Stimulated activated CD8-positive, alpha-beta memory T cell treated with anti-CD3 and anti-CD28 coated beads, Interleukin-12 subunit alpha, Interleukin-12 subunit beta, amount 100 ng/mL, for 24 hours (primary cell): ENCODE data around the gene ATXN7L1.

ENCODE experiments used
- DNase-seq: peaks from one replicate; pipeline ENCODE4 v3.0.0-alpha.2; 2020; ENCODE audit errors: extremely low read depth

The ATXN7L1 gene

DNA sequence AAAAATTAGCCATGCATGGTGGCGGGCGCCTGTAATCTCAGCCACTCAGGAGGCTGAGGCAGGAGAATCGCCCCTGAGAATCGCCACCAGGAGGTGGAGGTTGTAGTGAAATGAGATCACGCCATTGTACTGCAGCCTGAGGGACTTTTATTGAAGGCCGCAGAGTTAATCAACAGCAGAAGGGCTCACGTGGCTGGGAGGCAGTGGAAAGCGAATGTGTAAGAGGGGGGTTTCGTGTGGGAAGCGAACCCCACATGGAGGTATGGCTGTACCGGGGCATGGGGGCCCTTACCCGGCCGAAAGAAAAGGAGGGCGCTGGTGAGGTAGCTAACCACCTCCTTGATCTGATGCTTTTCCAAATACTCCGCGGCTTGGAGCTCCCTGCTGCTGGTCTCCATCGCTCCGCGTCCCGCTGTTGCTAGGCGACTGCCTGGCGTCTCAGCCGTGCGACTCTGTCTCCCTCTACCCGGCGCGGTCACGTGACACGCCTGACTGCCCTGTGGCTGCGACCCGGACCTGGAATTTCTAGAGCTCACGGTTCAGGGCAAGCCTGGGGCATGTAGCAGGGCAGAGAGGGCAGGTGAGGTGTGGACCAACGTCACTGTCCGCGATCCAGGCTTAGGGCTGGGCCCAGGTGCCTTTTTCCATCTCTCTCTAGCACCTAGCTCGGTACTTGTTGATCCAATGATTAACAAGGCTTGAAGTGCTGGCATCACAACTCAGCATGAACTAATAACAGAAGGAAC, 295.2 kb downstream of the ATXN7L1 start, which contains the start of gene EFCAB10:
TSS of gene EFCAB10 (minus strand) at position 428 of the 746 bp plus-strand sequence. CDS start at position 398, 30 bp downstream.
- DNase-seq = peak; percentile 22

- DNase-seq = no peak
Measured at GRCh38 chr7:105580022-105580740, 296.2 kb downstream of the ATXN7L1 start.

- no peak for DNase-seq
Measured at GRCh38 chr7:105578496-105578895, 297.9 kb downstream of the ATXN7L1 start.

DNA sequence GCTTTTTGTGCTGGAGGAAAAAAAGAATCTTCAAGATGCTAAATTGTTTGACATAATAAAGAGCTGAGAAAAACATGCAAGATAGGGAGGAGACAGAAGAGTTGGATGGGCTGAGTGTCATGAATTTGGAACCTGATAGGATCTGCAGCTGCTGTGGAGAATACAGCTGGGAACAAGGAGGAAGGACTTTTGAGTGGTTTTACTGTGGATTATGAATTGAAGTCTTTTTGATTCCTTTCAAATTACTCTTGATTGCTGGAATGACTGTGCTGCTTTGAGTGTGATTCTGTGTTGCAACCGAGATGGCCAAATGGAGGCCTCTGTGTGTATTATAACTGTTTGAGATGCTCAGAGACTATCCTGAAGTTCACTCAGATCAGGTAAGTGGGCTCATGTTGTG, 299.1 kb downstream of the ATXN7L1 start:
- DNase-seq = no peak

DNA sequence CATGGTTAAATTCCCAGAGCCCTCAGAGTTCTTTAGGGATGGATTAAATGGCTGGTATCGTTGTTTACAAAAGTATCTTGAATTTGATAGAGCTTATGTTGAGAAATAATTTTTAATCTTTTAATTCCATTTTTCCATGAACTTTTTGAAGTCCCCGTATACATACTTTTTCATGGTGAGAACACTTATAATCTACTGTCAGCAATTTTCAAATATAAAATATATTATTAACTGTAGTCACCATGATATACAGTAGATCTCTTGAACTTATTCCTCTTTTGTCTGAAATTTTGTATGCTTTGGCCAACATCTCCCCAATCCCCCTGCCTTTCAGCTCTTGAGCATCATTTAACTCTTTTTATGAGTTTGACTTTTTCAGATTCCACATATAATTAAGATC, 304.5 kb downstream of the ATXN7L1 start:
- DNase-seq = no peak

DNA sequence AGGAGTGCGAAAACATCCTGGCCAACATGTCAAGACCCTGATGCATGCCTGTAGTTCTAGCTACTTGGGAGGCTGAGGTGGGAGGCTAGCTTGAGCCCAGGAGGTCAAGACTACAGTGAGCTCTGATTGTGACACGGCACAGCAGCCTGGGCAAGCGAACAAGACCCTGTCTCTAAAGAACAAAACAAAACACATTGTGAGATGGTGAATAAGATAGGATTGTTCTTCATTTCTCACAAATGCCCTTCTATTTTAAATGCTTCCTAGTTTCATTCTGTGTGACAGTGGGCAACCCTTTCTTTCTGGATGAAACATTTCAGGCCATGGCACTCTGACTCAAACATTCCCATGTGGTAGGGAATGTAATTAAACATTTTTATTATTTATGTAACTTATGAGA, 308.6 kb downstream of the ATXN7L1 start:
- DNase-seq = no peak

DNA sequence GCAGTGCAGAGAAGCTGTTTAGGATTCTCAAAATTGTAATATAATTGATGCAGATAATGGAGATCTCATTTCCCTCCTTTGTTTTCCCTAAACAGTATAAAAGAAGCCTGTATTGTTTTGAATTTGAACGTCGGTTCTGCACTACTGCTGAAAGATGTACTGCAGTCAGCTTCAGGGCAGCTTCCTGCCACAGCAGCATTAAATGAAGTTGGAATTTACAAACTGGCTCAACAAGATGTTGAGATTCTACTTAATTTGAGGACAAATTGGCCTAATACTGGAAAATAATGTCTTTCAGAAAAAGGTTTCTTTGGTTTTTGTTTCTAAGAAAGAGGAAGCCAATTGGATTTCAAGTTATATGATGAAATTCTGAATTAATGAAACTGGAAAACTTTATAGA, 309.4 kb downstream of the ATXN7L1 start:
- DNase-seq = no peak

DNA sequence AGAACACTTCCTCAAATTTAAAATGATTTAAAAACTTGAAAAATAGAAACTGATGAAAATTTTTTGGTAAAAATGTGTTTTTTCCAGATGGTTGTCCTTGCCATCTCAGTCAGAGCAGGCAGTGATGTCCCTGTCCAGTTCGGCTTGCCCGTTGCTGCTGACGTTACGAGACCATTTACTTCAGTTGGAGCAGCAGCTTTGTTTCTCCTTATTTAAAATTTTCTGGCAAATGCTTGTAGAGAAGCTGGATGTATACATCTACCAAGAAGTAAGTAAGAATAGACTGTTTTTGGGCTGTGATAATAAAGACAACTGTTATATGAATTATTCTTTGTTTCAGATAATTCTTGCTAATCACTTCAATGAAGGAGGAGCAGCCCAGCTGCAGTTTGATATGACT, 311.2 kb downstream of the ATXN7L1 start:
- DNase-seq = no peak

DNA sequence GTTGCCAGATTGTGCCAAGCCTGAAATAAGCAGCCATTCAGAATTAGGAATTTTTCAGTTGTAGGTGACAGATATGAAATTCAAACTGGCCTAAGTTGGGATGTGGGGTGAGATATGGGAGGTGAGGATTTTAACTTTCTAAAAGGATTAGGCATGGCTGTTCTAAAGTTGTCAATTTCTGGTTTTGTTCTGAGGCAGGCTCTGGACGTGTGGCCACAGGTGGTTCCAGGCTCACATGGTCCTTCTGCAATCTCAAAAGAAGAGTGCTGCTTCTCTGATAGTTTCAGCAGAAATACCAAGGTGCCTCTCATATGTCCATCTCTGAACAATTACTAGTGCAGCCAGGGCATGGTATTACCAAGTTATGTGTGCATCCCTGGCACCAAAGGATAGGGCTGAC, 316.5 kb downstream of the ATXN7L1 start:
- DNase-seq = no peak
